Rectal smooth muscle tissue (tissue), 1 donor: ENCODE results near the gene PLAU.
"Not testable (repeated sequence)": the region's sequence is repeated elsewhere in the genome, so short reads cannot be mapped to it uniquely, and the experiment has no call there.

ENCODE experiments used
- H3K27ac ChIP-seq: one replicate; pipeline ENCODE4 v1.7.0; 2013; ENCODE audit warnings: low read depth, low read length, inconsistent platforms
- H3K27me3 ChIP-seq: one replicate; pipeline ENCODE4 v1.7.0; 2013; ENCODE audit warnings: low read length; ENCODE audit not compliant: control insufficient read depth, insufficient read depth
- H3K36me3 ChIP-seq: one replicate; pipeline ENCODE4 v1.7.0; 2013; ENCODE audit warnings: low read length; ENCODE audit not compliant: control insufficient read depth, insufficient read depth
- H3K4me1 ChIP-seq: one replicate; pipeline ENCODE4 v1.7.0; 2013; ENCODE audit warnings: low read length; ENCODE audit not compliant: control insufficient read depth, insufficient read depth
- H3K4me3 ChIP-seq: one replicate; pipeline ENCODE4 v1.7.0; 2013; ENCODE audit warnings: low read length
- H3K9ac ChIP-seq: one replicate; pipeline ENCODE4 v1.7.0; 2013; ENCODE audit warnings: low read length

Gene PLAU

GRCh38 chr10:73956476-73957359 is 45.8 kb downstream of the PLAU start:
- no peaks in the 10 kb centered on the region for H3K36me3 ChIP-seq
- H3K4me3 ChIP-seq, result no peak overlapping the region
- H3K4me1 ChIP-seq, result peaks cover 9% of the 10 kb centered on the region
- H3K9ac ChIP-seq, result no peak overlapping the region
- no peaks in the 10 kb centered on the region for H3K27me3 ChIP-seq
- peak overlapping the region; percentile 69 for H3K27ac ChIP-seq

- Histone ChIP-seq H3K27me3 (no peaks in the 10 kb centered on the region), H3K4me3 (no peak overlapping the region), H3K27ac (no peak overlapping the region), H3K4me1 (peaks cover 9% of the 10 kb centered on the region), H3K36me3 (no peaks in the 10 kb centered on the region), H3K9ac (no peak overlapping the region)
These were observed 48.7 kb downstream of the PLAU start for GRCh38 chr10:73959484-73960243.

GRCh38 chr10:73962386-73962785 is 51.5 kb downstream of the PLAU start:
- no peak overlapping the region for H3K4me3 ChIP-seq
- no peaks in the 10 kb centered on the region for H3K27me3 ChIP-seq
- H3K27ac ChIP-seq, result no peak overlapping the region
- peaks cover 13% of the 10 kb centered on the region for H3K4me1 ChIP-seq
- H3K9ac ChIP-seq, result no peak overlapping the region
- H3K36me3 ChIP-seq, result no peaks in the 10 kb centered on the region

GRCh38 chr10:73963533-73963932 is 52.6 kb downstream of the PLAU start:
- peaks cover 24% of the 10 kb centered on the region for H3K4me1 ChIP-seq
- H3K27me3 ChIP-seq, H3K4me3 ChIP-seq, H3K9ac ChIP-seq, H3K36me3 ChIP-seq, H3K27ac ChIP-seq: not testable (repeated sequence)

- H3K4me1 ChIP-seq, result peaks cover 31% of the 10 kb centered on the region
- no peak overlapping the region for H3K9ac ChIP-seq
- no peaks in the 10 kb centered on the region for H3K27me3 ChIP-seq
- no peaks in the 10 kb centered on the region for H3K36me3 ChIP-seq
- no peak overlapping the region for H3K27ac ChIP-seq
- no peak overlapping the region for H3K4me3 ChIP-seq
These were observed 53.8 kb downstream of the PLAU start for GRCh38 chr10:73964743-73965142.

GRCh38 chr10:73965267-73965889 is 54.4 kb downstream of the PLAU start:
- H3K4me3 ChIP-seq, result peak overlapping the region; percentile 32
- H3K36me3 ChIP-seq, H3K9ac ChIP-seq, H3K27me3 ChIP-seq: not testable (repeated sequence)
- H3K4me1 ChIP-seq, result peaks cover 31% of the 10 kb centered on the region
- peak overlapping the region; percentile 95 for H3K27ac ChIP-seq

GRCh38 chr10:73965890-73966768 is 55.2 kb downstream of the PLAU start:
- peaks cover 31% of the 10 kb centered on the region for H3K4me1 ChIP-seq
- H3K27me3 ChIP-seq, result no peaks in the 10 kb centered on the region
- H3K4me3 ChIP-seq, result peak overlapping the region; percentile 32
- no peaks in the 10 kb centered on the region for H3K36me3 ChIP-seq
- H3K27ac ChIP-seq, result peak overlapping the region; percentile 95
- no peak overlapping the region for H3K9ac ChIP-seq

- Histone ChIP-seq H3K36me3 (no peaks in the 10 kb centered on the region), H3K4me1 (peaks cover 31% of the 10 kb centered on the region), H3K4me3 (no peak overlapping the region), H3K27ac (peak overlapping the region; percentile 95), H3K27me3 (no peaks in the 10 kb centered on the region), H3K9ac (no peak overlapping the region)
These were observed 56.1 kb downstream of the PLAU start for GRCh38 chr10:73967022-73967429.
